GM12878 (cell line): ENCODE measurements around the gene TATDN3. TPM values are rescaled to one million over a fixed set of nuclear protein-coding genes. Genes with fewer than 3 reads are reported as not detected.

ENCODE experiments used
- ATAC-seq: fragments of 200-7000 bp; cut with Tn5 transposase; 3 replicates; pipeline ENCODE4 v1.9.1; 2020; ENCODE audit warnings: mild to moderate bottlenecking, moderate library complexity
- BruUV-seq: library from RNA; stranded (reverse); fragments of 400-500 nt; replicated peaks from 2 replicates; lab custom pipeline; 2021; lab: Mats Ljungman, UMichigan
- CTCF ChIA-PET: fragments of 300-600 bp; sonication (Branson Sonifier 250); formaldehyde crosslinking; extraction: SDS; loops from one replicate; lab custom pipeline; 2021; ENCODE audit warnings: inconsistent platforms; lab: Yijun Ruan, JAX
- POLR2A ChIA-PET: fragments of 350-600 bp; formaldehyde crosslinking; extraction: SDS; loops from one replicate; lab custom pipeline; 2021; ENCODE audit warnings: inconsistent platforms; lab: Charles Lee
- RAD21 ChIA-PET: fragments of 300-600 bp; sonication (Branson Sonifier 250); formaldehyde crosslinking; loops from one replicate; lab custom pipeline; 2023; ENCODE audit warnings: antibody characterized with exemption; ENCODE audit not compliant: unreplicated experiment; lab: Charles Lee
- SMC1A ChIA-PET: fragments of 300-600 bp; sonication (Branson Sonifier 250); formaldehyde crosslinking; loops from one replicate; lab custom pipeline; 2023; ENCODE audit not compliant: unreplicated experiment, uncharacterized antibody; lab: Charles Lee
- DNase-seq: peaks from one replicate; pipeline ENCODE4 v3.0.0-alpha.2; 2011; ENCODE audit warnings: low read depth, low spot score
- FAIRE-seq: peaks from 3 replicates; lab custom pipeline; 2011; peaks lifted over from hg19 to GRCh38; lab: Jason Lieb, UNC
- H2AFZ ChIP-seq: 2 replicates; pipeline ENCODE4 v1.6.0; 2011; ENCODE audit warnings: low read depth, low read length, control low read depth; ENCODE audit not compliant: control insufficient read depth
- H3K27ac ChIP-seq: 2 replicates; pipeline ENCODE4 v1.5.1; 2011; ENCODE audit warnings: control low read depth; ENCODE audit not compliant: control insufficient read depth, insufficient read depth
- H3K27me3 ChIP-seq, 2 experiments: replicated peaks in 1 of 2; 2 replicates each; pipeline versions ENCODE4 v1.6.0 to v1.6.1; 2011; ENCODE audit warnings: low read length in 1 of 2; ENCODE audit not compliant: control insufficient read depth in 2 of 2, insufficient read depth in 2 of 2
- H3K36me3 ChIP-seq, 2 experiments: 2 replicates each; pipeline ENCODE4 v1.5.1; 2011; ENCODE audit warnings: low read length in 1 of 2; ENCODE audit not compliant: control insufficient read depth in 2 of 2, insufficient read depth in 2 of 2
- H3K4me1 ChIP-seq: 2 replicates; pipeline ENCODE4 v1.6.1; 2011; ENCODE audit warnings: mild to moderate bottlenecking, low read length, moderate library complexity, mixed read lengths; ENCODE audit not compliant: control insufficient read depth, insufficient read depth
- H3K4me2 ChIP-seq: 2 replicates; pipeline ENCODE4 v1.6.0; 2011; ENCODE audit warnings: control low read depth; ENCODE audit not compliant: control insufficient read depth, insufficient read depth
- H3K4me3 ChIP-seq: fragments of 200-600 bp; sonication (generic); 2 replicates; pipeline ENCODE4 v1.5.1; 2016
- H3K79me2 ChIP-seq: 2 replicates; pipeline ENCODE4 v1.6.0; 2011; ENCODE audit warnings: low read length; ENCODE audit not compliant: control insufficient read depth, insufficient read depth
- H3K9ac ChIP-seq: 2 replicates; pipeline ENCODE4 v1.8.0; 2011; ENCODE audit warnings: low read length, control low read depth, mixed read lengths; ENCODE audit not compliant: control insufficient read depth, insufficient read depth
- H3K9me3 ChIP-seq: replicated peaks from 3 replicates; pipeline ENCODE4 v1.5.1; 2011; ENCODE audit warnings: mild to moderate bottlenecking, low read length; ENCODE audit not compliant: control insufficient read depth, insufficient read depth
- H4K20me1 ChIP-seq: 2 replicates; pipeline ENCODE4 v1.6.0; 2011; ENCODE audit not compliant: control insufficient read depth, insufficient read depth
- CTCF ChIP-seq, 3 experiments: IDR thresholded peaks in 2 of 3; conservative IDR thresholded peaks in 1 of 3; 2 replicates each; pipeline ENCODE4 v1.5.1; 2011; ENCODE audit warnings: low read depth in 3 of 3, low read length in 3 of 3, mild to moderate bottlenecking in 3 of 3, control low read depth in 2 of 3, moderate library complexity in 2 of 3, inconsistent platforms in 1 of 3, mixed read lengths in 1 of 3; ENCODE audit not compliant: control insufficient read depth in 2 of 3, insufficient read depth in 1 of 3; ENCODE audit errors: extremely low read depth in 1 of 3
- CUX1 ChIP-seq: IDR thresholded peaks from 2 replicates; pipeline ENCODE4 v1.6.1; 2012; ENCODE audit warnings: improper control_type of control experiment, low read depth, low read length; ENCODE audit not compliant: insufficient replicate concordance
- LARP7 ChIP-seq: fragments of 450-650 bp; IDR thresholded peaks from 2 replicates; pipeline ENCODE4 v1.6.1; 2017; ENCODE audit warnings: mild to moderate bottlenecking
- MXI1 ChIP-seq: fragments of 150-350 bp; IDR thresholded peaks from 2 replicates; pipeline ENCODE4 v1.6.1; 2011; ENCODE audit warnings: low read depth, mild to moderate bottlenecking, inconsistent platforms, low read length, improper control_type of control experiment
- NR2C2 ChIP-seq: IDR thresholded peaks from 2 replicates; pipeline ENCODE4 v1.6.1; 2011; ENCODE audit warnings: borderline replicate concordance, low read depth; ENCODE audit not compliant: control insufficient read depth, insufficient read length
- NRF1 ChIP-seq: conservative IDR thresholded peaks from 2 replicates; pipeline ENCODE4 v1.6.1; 2011; ENCODE audit warnings: mild to moderate bottlenecking, low read depth, low read length, improper control_type of control experiment
- POLR2AphosphoS2 ChIP-seq: IDR thresholded peaks from 2 replicates; pipeline ENCODE4 v1.6.1; 2011; ENCODE audit warnings: low read depth, mild to moderate bottlenecking, low read length, improper control_type of control experiment, moderate library complexity
- REST ChIP-seq: IDR thresholded peaks from 2 replicates; pipeline ENCODE4 v1.6.1; 2012; ENCODE audit warnings: mild to moderate bottlenecking, low read depth, low read length
- YBX1 ChIP-seq: fragments of 450-650 bp; IDR thresholded peaks from 2 replicates; pipeline ENCODE4 v1.6.1; 2016; ENCODE audit warnings: antibody characterized with exemption
- WGBS: methylation state at CpG from one replicate; pipeline ENCODE4 v1.1.6; 2016; ENCODE audit warnings: low lambda C conversion rate; ENCODE audit not compliant: insufficient replicate concordance, insufficient coverage; ENCODE audit errors: missing lambda C conversion rate; 5-methylcytosine and 5-hydroxymethylcytosine counted together
- in situ Hi-C: fragments of 300-500 bp; cut with MboI; formaldehyde crosslinking; loops from 9 replicates; pipeline ENCODE4 v1.14.3; 2018; ENCODE audit warnings: mixed read lengths
- intact Hi-C: fragments of 100-400 bp; cut with micrococcal nuclease; formaldehyde crosslinking; loops from one replicate; pipeline ENCODE4 v1.14.2; 2022; ENCODE audit not compliant: unreplicated experiment
- polyA plus RNA-seq, 11 experiments: library from polyadenylated mRNA; depleted of rRNA in 4 of 11; unstranded in 6 of 11; stranded (reverse) in 5 of 11; fragments of >200 nt; fragmentation: Nextera tagmentation in 4 of 11; fragmentation: Illumina TruSeq in 1 of 11; extraction: Ambion mirVana in 4 of 11; extraction: Trizol in 1 of 11; gene quantifications; 1 replicate in 1 of 11; 2 replicates in 10 of 11; pipeline versions ENCODE4 v1.2.1 to v1.2.3, GENCODE V29; 2011 to 2016; ENCODE audit warnings: inconsistent platforms in 2 of 11, missing spikeins in 2 of 11, low read depth in 1 of 11
- total RNA-seq, 4 experiments: library from RNA; depleted of rRNA in 3 of 4; stranded (reverse); fragments of >200 nt in 3 of 4; fragmentation: Illumina TruSeq in 1 of 4; extraction: Trizol in 1 of 4; gene quantifications; 2 replicates each; pipeline versions ENCODE4 v1.2.1 to v1.2.3, GENCODE V29; 2013 to 2021

TATDN3 gene
- total and polyA plus RNA-seq, 10 of the 15 experiments (the other 5 are each of a cell fraction or from before 2014, with no cell fraction given) = 15.5 to 40.0 (median 22.7) TPM

- no peaks in the 10 kb centered on the region for H3K27me3 ChIP-seq
- no TSS peak for BruUV-seq
- DNase-seq (no peak), ATAC-seq (peak; percentile 85), FAIRE-seq (peak; percentile 44)
- no peak overlapping the region for H3K4me2 ChIP-seq
- H3K4me3 ChIP-seq = no peak overlapping the region; the same call in 1 of the 2 replicates
- H3K4me1 ChIP-seq = peaks cover 4% of the 10 kb centered on the region; the same call in 1 of the 2 replicates
- no peak overlapping the region for H2AFZ ChIP-seq
- ChIA-PET CTCF (interaction anchor here (0.6 to 2.6 kb wide), 17 partner anchors 10 to 315 kb away, joined by 3 to 14 read pairs (median 5); no protein-coding TSS in a partner anchor), RAD21 (interaction anchor here (1.0 to 1.3 kb wide), 3 partner anchors 69 to 293 kb away, joined by 3 to 5 read pairs (median 4); no protein-coding TSS in a partner anchor), SMC1A (interaction anchor here (0.8 to 2.2 kb wide), 11 partner anchors 8 to 226 kb away, joined by 3 to 14 read pairs (median 4); no protein-coding TSS in a partner anchor), POLR2A (interaction anchor here (0.7 kb wide), 1 partner anchor 59 kb away, joined by 3 read pairs; no protein-coding TSS in a partner anchor)
- H3K9ac ChIP-seq = no peak overlapping the region
- H3K79me2 ChIP-seq = peaks cover 7% of the 10 kb centered on the region
- H3K36me3 ChIP-seq = no peaks in the 10 kb centered on the region; a peak in 2 of 4 replicates
- H4K20me1 ChIP-seq = no peaks in the 10 kb centered on the region
- 0% methylated on average over 1 of the region's 1 CpG for WGBS
- in situ Hi-C loops (loop anchor here (5.0 kb wide), 1 partner anchor 302 kb away; no protein-coding TSS in a partner anchor), intact Hi-C loops (no loop called here)
- peak overlapping the region; percentile 12; the same call in 1 of the 2 replicates for H3K27ac ChIP-seq
- peaks cover 19% of the 10 kb centered on the region for H3K9me3 ChIP-seq
- TF ChIP-seq POLR2AphosphoS2 (no peak), CUX1 (no peak), REST (no peak), YBX1 (no peak), LARP7 (no peak), NRF1 (no peak), CTCF (IDR thresholded peaks at IDR 0.05 in 2 of 3, conservative IDR thresholded peaks at IDR 0.05 in 1 of 3; ENCODE audit: control insufficient read depth in 2 of 3, extremely low read depth in 1 of 3, insufficient read depth in 1 of 3, low read depth in 3 of 3, low read length in 3 of 3) (no peak), NR2C2 (no peak), MXI1 (no peak)
Measured at GRCh38 chr1:212769459-212770167, 22.1 kb upstream of the TATDN3 start.
